Smooth muscle cell (in vitro differentiated cells): Measurements from ENCODE around the gene TRABD2B. TPM values are rescaled to one million over a fixed set of nuclear protein-coding genes. Genes with fewer than 3 reads are reported as not detected.

Source experiments
- DNase-seq: peaks from one replicate; lab custom pipeline; 2025; ENCODE audit not compliant: unreplicated experiment; lab: John Stamatoyannopoulos, UW
- H2AFZ ChIP-seq: fragments of 200-600 bp; sonication (generic); 2 replicates; pipeline ENCODE4 v1.6.0; 2016; ENCODE audit warnings: antibody characterized with exemption, low read depth, mild to moderate bottlenecking
- H3F3A ChIP-seq: fragments of 200-600 bp; sonication (generic); 2 replicates; pipeline ENCODE4 v1.6.0; 2017; ENCODE audit warnings: antibody characterized with exemption, low read depth
- H3K27ac ChIP-seq: fragments of 200-600 bp; sonication (generic); 2 replicates; pipeline ENCODE4 v1.5.1; 2016; ENCODE audit warnings: low read depth, mild to moderate bottlenecking
- H3K27me3 ChIP-seq: fragments of 200-600 bp; sonication (generic); 2 replicates; pipeline ENCODE4 v1.6.1; 2016; ENCODE audit warnings: low read depth, mild to moderate bottlenecking
- H3K36me3 ChIP-seq: fragments of 200-600 bp; sonication (generic); 2 replicates; pipeline ENCODE4 v1.5.1; 2016; ENCODE audit warnings: low read depth
- H3K4me1 ChIP-seq: fragments of 200-600 bp; sonication (generic); 2 replicates; pipeline ENCODE4 v1.5.1; 2016; ENCODE audit warnings: low read depth
- H3K4me2 ChIP-seq: fragments of 200-600 bp; sonication (generic); 2 replicates; pipeline ENCODE4 v1.6.0; 2016; ENCODE audit warnings: mild to moderate bottlenecking
- H3K4me3 ChIP-seq: fragments of 200-600 bp; sonication (generic); 2 replicates; pipeline ENCODE4 v1.5.1; 2016; ENCODE audit warnings: mild to moderate bottlenecking
- H3K79me2 ChIP-seq: fragments of 200-600 bp; sonication (generic); 2 replicates; pipeline ENCODE4 v1.6.0; 2016; ENCODE audit warnings: low read depth, mild to moderate bottlenecking
- H3K9ac ChIP-seq: fragments of 200-600 bp; sonication (generic); 2 replicates; pipeline ENCODE4 v1.6.0; 2016; ENCODE audit warnings: low read depth
- H3K9me3 ChIP-seq: fragments of 200-600 bp; sonication (generic); replicated peaks from 2 replicates; pipeline ENCODE4 v1.5.1; 2016; ENCODE audit warnings: low read depth
- H4K20me1 ChIP-seq: fragments of 200-600 bp; sonication (generic); 2 replicates; pipeline ENCODE4 v1.6.0; 2016; ENCODE audit warnings: low read depth
- WGBS: methylation state at CpG from one replicate; pipeline ENCODE4 v1.1.7; 2016; ENCODE audit warnings: low lambda C conversion rate; 5-methylcytosine and 5-hydroxymethylcytosine counted together
- polyA plus RNA-seq: library from polyadenylated mRNA; unstranded; fragments of >200 nt; fragmentation: Nextera tagmentation; extraction: Ambion mirVana; gene quantifications from 2 replicates; pipeline ENCODE4 v1.2.1, GENCODE V29; 2016
- total RNA-seq: library from RNA; depleted of rRNA; stranded (reverse); fragments of >200 nt; gene quantifications from 2 replicates; pipeline ENCODE4 v1.2.3, GENCODE V29; 2014
- TF ChIP-seq, protein P1 (sequence below): fragments of 200-600 bp; sonication (generic); IDR thresholded peaks from 2 replicates; pipeline ENCODE4 v1.5.1; 2017; ENCODE audit warnings: borderline replicate concordance, mild to moderate bottlenecking, antibody characterized with exemption; ENCODE audit not compliant: insufficient read depth, poor library complexity, severe bottlenecking

Gene TRABD2B
- total and polyA plus RNA-seq, 2 experiments from 2014 or later: 0.94 to 4.9 TPM

DNA sequence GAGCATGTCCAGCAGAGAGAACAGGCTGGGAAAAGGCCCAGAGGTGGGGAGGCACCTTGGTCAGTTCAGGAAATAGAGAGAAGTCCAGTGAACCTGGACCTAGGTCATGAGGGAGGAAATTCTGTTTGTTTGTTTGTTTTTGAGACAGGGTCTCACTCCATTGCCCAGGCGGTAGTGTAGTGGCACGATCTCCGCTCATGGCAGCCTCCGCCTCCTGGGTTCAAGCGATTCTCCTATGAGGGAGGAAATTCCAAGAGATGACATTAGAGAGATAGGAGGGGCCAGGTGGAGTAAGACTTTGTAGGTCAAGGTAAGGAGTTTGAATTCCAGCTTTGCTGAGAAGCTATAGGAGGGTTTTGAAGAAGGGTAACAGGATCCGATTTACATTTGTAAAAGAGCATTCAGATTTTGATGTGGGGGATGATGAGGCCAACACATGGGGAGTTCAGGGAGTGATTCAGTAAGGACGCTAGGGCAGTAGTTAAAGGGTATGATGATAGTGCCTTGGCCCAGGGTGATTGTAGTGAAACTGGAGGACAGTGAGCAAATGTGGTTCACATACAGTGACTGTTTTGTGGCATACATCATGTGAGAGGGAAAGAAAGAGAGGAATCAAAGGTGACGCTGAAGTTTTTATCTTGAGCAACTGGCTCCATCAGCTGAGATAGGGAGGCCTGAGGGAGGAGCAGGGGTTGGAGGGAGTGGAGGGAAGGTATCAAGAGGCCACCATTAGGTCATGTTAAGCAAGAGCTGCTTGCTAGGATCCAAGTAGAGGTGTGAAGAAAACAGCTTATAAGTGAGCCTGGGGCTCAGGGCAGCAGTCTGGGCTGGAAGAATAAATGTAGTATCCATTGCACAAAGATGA is 8.3 kb upstream of the TRABD2B start:
- 74% methylated on average over 8 of the region's 8 CpGs for WGBS
- Histone ChIP-seq H2AFZ (no peak overlapping the region), H3K79me2 (no peaks in the 10 kb centered on the region), H3F3A (peaks cover 4% of the 10 kb centered on the region), H3K4me1 (peaks cover 7% of the 10 kb centered on the region), H3K27ac (no peak overlapping the region), H3K36me3 (no peaks in the 10 kb centered on the region), H3K4me3 (no peak overlapping the region), H4K20me1 (no peaks in the 10 kb centered on the region), H3K9ac (no peak overlapping the region), H3K9me3 (no peaks in the 10 kb centered on the region), H3K4me2 (no peak overlapping the region), H3K27me3 (no peaks in the 10 kb centered on the region)
- TF ChIP-seq, protein P1, sequence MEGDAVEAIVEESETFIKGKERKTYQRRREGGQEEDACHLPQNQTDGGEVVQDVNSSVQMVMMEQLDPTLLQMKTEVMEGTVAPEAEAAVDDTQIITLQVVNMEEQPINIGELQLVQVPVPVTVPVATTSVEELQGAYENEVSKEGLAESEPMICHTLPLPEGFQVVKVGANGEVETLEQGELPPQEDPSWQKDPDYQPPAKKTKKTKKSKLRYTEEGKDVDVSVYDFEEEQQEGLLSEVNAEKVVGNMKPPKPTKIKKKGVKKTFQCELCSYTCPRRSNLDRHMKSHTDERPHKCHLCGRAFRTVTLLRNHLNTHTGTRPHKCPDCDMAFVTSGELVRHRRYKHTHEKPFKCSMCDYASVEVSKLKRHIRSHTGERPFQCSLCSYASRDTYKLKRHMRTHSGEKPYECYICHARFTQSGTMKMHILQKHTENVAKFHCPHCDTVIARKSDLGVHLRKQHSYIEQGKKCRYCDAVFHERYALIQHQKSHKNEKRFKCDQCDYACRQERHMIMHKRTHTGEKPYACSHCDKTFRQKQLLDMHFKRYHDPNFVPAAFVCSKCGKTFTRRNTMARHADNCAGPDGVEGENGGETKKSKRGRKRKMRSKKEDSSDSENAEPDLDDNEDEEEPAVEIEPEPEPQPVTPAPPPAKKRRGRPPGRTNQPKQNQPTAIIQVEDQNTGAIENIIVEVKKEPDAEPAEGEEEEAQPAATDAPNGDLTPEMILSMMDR: no peak
- DNase-seq: no peak

DNA sequence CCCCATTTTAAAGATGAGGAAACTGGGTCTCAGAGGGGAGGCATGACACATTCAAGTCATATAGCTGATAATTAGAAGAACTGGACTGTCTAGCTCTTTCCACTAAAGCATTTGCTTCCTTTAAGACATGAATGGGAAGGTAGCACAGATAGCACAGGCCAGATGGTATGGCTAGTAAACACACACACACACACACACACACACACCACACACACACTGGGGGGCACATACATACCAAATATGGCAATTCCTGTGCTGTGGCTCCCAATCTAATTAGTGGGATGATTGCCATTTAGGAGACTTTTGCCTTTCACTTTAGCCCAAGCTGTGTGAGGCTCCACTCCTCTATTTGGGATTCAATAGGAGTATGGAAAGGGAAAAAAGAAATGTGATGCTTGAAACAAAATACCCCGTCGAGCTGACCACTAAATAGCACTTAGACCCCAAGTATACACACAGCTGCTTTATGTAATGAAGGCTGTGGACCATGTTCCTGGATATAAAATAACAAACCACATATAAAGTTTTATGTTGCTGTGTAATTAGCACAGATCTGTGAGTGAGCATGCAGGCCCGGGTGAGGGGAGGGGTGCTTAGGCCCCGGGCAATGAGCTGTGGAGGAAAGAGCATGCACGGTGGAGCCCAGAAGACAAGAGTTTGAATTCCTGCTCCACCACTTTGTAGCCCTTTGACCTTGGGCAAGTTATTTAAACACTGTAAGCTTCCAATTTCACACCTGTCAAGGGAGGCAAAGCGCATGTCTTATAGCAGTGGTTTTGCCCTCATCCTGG is 6.8 kb upstream of the TRABD2B start:
- no peaks in the 10 kb centered on the region for H3K27me3 ChIP-seq
- H2AFZ ChIP-seq: no peak overlapping the region
- 62% methylated on average over 6 of the region's 6 CpGs for WGBS
- TF ChIP-seq, protein P1: no peak
- no peaks in the 10 kb centered on the region for H4K20me1 ChIP-seq
- H3K36me3 ChIP-seq: no peaks in the 10 kb centered on the region
- H3F3A ChIP-seq: peaks cover 4% of the 10 kb centered on the region
- H3K9ac ChIP-seq: no peak overlapping the region
- no peak for DNase-seq
- no peak overlapping the region for H3K4me3 ChIP-seq
- no peaks in the 10 kb centered on the region for H3K9me3 ChIP-seq
- peaks cover 7% of the 10 kb centered on the region for H3K4me1 ChIP-seq
- H3K27ac ChIP-seq: no peak overlapping the region
- H3K79me2 ChIP-seq: no peaks in the 10 kb centered on the region
- no peak overlapping the region for H3K4me2 ChIP-seq

DNA sequence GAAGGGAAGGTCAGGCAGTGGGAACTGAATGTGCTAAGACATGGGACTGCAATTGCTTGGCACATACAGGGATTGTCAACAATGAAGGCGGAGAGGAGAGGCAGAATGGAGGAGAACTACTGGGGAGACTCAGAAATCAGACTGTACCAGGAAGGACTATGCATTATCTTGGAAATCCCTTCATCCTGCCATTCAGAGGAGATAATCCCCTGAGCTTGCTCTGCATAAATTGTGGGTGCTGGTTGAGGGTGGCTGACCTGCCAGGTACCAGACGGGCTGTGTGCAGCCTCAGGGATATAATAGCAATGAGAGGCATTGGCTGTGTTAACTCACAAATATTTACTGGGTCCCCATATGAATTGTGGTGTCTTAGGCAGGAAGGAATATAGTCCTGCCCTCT is 5.0 kb upstream of the TRABD2B start:
- no peak overlapping the region for H3K27ac ChIP-seq
- no peak overlapping the region for H2AFZ ChIP-seq
- H3K9me3 ChIP-seq: no peaks in the 10 kb centered on the region
- no peaks in the 10 kb centered on the region for H3F3A ChIP-seq
- H3K4me2 ChIP-seq: no peak overlapping the region
- no peaks in the 10 kb centered on the region for H3K36me3 ChIP-seq
- peaks cover 10% of the 10 kb centered on the region for H3K27me3 ChIP-seq
- TF ChIP-seq, protein P1: no peak
- H3K4me1 ChIP-seq: peaks cover 7% of the 10 kb centered on the region
- no peaks in the 10 kb centered on the region for H4K20me1 ChIP-seq
- H3K79me2 ChIP-seq: no peaks in the 10 kb centered on the region
- H3K9ac ChIP-seq: no peak overlapping the region
- no peak overlapping the region for H3K4me3 ChIP-seq
- 79% methylated on average over 2 of the region's 2 CpGs for WGBS
- no peak for DNase-seq
